Vagina (tissue), 2 donors: ENCODE results near the gene CACNB1.

Experiments used
- CTCF ChIP-seq, 3 experiments: fragments of 450-650 bp in 2 of 3; fragments of 200-600 bp in 1 of 3; sonication (generic) in 1 of 3; IDR thresholded peaks; one replicate each; pipeline ENCODE4 v1.5.1; 2017 to 2019; ENCODE audit warnings: antibody characterized with exemption in 3 of 3, mild to moderate bottlenecking in 2 of 3, moderate library complexity in 2 of 3
- POLR2A ChIP-seq, 2 donors: fragments of 450-650 bp; IDR thresholded peaks; one replicate each; pipeline ENCODE4 v1.6.1; 2017; ENCODE audit warnings: antibody characterized with exemption in 2 of 2, mild to moderate bottlenecking in 2 of 2, moderate library complexity in 2 of 2
- POLR2AphosphoS5 ChIP-seq, 2 donors: sonication (generic); formaldehyde crosslinking; IDR thresholded peaks; one replicate each; pipeline ENCODE4 v1.9.0; 2017; ENCODE audit warnings: antibody characterized with exemption in 2 of 2, mild to moderate bottlenecking in 2 of 2, low read depth in 1 of 2; ENCODE audit not compliant: insufficient read depth in 1 of 2

DNA sequence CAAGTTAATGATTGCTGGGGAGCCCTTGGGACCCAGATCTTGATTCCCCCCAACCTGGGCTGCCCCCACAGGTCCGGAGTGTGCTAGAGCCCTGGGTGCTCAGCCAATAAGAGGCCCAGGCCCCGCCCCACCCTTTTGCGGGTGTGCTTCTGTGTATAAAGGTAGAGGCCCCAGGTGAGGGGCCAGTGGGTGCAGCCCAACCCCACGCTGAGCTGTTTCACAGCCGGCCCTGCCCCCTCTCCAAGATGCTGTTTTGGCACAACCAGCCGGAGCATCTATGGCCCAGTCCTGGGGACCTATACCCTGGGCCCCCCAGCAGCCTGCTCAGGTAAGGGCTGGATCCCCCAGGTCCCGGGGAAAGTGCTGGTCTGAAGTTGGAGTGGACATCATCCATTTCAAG is 40.1 kb upstream of the CACNB1 start:
- TF ChIP-seq CTCF (IDR thresholded peaks at IDR 0.05) (no peak), POLR2A (IDR thresholded peaks at IDR 0.05) (no peak), POLR2AphosphoS5 (IDR thresholded peaks at IDR 0.05; ENCODE audit: insufficient read depth in 1 of 2, low read depth in 1 of 2) (no peak)
